ENCODE data around the gene APOA1. TPM values are rescaled to one million over a fixed set of nuclear protein-coding genes. Genes with fewer than 3 reads are reported as not detected.

APOA1 gene
- total RNA-seq, 1 donor from 2014 or later = 3.7 TPM

- peaks cover 0 to 3% (median 0%) of the 10 kb centered on the region in 3 donors for H3K27me3 ChIP-seq (ENCODE audit: control insufficient read depth in 3 of 3, insufficient read depth in 3 of 3, low read length in 3 of 3)
- peaks cover 20 to 29% (median 21%) of the 10 kb centered on the region in 3 donors for H3K4me1 ChIP-seq (ENCODE audit: control insufficient read depth in 3 of 3, insufficient read depth in 3 of 3, low read length in 3 of 3)
- H3K27ac ChIP-seq (ENCODE audit: low read depth, low read length) = no peak overlapping the region
- no peaks in the 10 kb centered on the region for H3K9me3 ChIP-seq (ENCODE audit: control insufficient read depth in 3 of 3, low read length in 3 of 3)
- H3K36me3 ChIP-seq (ENCODE audit: control insufficient read depth in 3 of 3, insufficient read depth in 3 of 3, low read length in 3 of 3) = peaks cover 32 to 40% (median 39%) of the 10 kb centered on the region in 3 donors
- peak overlapping the region; percentile 82 to 87 (median 87) for H3K4me3 ChIP-seq (ENCODE audit: low read length in 3 of 3)
- H3K9ac ChIP-seq (ENCODE audit: low read depth in 1 of 3, low read length in 3 of 3) = peak overlapping the region; percentile 80 to 90 (median 85)
Measured at GRCh38 chr11:116786966-116787365, 50.5 kb downstream of the APOA1 start.

GRCh38 chr11:116786326-116786725 lies 51.1 kb downstream of the APOA1 start:
- Histone ChIP-seq H3K36me3 (ENCODE audit: control insufficient read depth in 3 of 3, insufficient read depth in 3 of 3, low read length in 3 of 3) (peaks cover 33 to 44% (median 41%) of the 10 kb centered on the region in 3 donors), H3K4me3 (ENCODE audit: low read length in 3 of 3) (no peak overlapping the region), H3K4me1 (ENCODE audit: control insufficient read depth in 3 of 3, insufficient read depth in 3 of 3, low read length in 3 of 3) (peaks cover 16 to 24% (median 18%) of the 10 kb centered on the region in 3 donors), H3K27ac (ENCODE audit: low read depth, low read length) (no peak overlapping the region), H3K9ac (ENCODE audit: low read depth in 1 of 3, low read length in 3 of 3) (no peak overlapping the region), H3K27me3 (ENCODE audit: control insufficient read depth in 3 of 3, insufficient read depth in 3 of 3, low read length in 3 of 3) (peaks cover 0 to 3% (median 0%) of the 10 kb centered on the region in 3 donors), H3K9me3 (ENCODE audit: control insufficient read depth in 3 of 3, low read length in 3 of 3) (no peaks in the 10 kb centered on the region)

Other genes with a start within 250 kb of the APOA1 start
- 18.8 TPM for gene BUD13, start 64.6 kb downstream of the APOA1 start, total RNA-seq
- gene ZPR1, start 49.6 kb downstream of the APOA1 start, total RNA-seq = 16.7 TPM
- gene APOA5, start 45.7 kb downstream of the APOA1 start, total RNA-seq = not detected
- 0.52 TPM for gene APOA4, start 14.3 kb downstream of the APOA1 start, total RNA-seq
- gene APOC3, start 7.7 kb downstream of the APOA1 start, total RNA-seq = not detected

Measured in skeletal muscle tissue (tissue), 4 donors.